HCT116 (cell line): Measurements from ENCODE around the gene KNDC1. TPM values are rescaled to one million over a fixed set of nuclear protein-coding genes. Genes with fewer than 3 reads are reported as not detected.

Source experiments
- ATAC-seq: fragments of 200-7000 bp; cut with Tn5 transposase; 2 replicates; pipeline ENCODE4 v1.9.1; 2020; ENCODE audit warnings: mild to moderate bottlenecking, moderate library complexity
- BruUV-seq: library from RNA; stranded (reverse); fragments of 400-500 nt; replicated peaks from 2 replicates; lab custom pipeline; 2021; lab: Mats Ljungman, UMichigan
- CTCF ChIA-PET: fragments of 300-600 bp; sonication (Branson Sonifier 250); formaldehyde crosslinking; loops from one replicate; lab custom pipeline; 2021; ENCODE audit warnings: antibody characterized with exemption; lab: Charles Lee
- POLR2A ChIA-PET: fragments of 300-600, 350-600 bp; sonication (Branson Sonifier 250); formaldehyde crosslinking; loops from one replicate; lab custom pipeline; 2021; ENCODE audit warnings: antibody characterized with exemption; lab: Charles Lee
- RAD21 ChIA-PET, 2 experiments: fragments of 300-600 bp; sonication (Branson Sonifier 250); formaldehyde crosslinking; loops; one replicate each; lab custom pipeline; 2023; ENCODE audit warnings: low total read pairs in 2 of 2; ENCODE audit not compliant: uncharacterized antibody in 2 of 2, unreplicated experiment in 2 of 2, low non-redundant PET in 1 of 2; lab: Charles Lee
- DNase-seq: peaks from one replicate; pipeline ENCODE4 v3.0.0-alpha.2; 2010; ENCODE audit warnings: low read depth, low spot score
- H2AFZ ChIP-seq: fragments of 200-600 bp; shearing (Covaris generic), sonication (generic); 2 replicates; pipeline ENCODE4 v1.6.1; 2017; ENCODE audit warnings: low read depth, mixed run types, mixed read lengths, antibody characterized with exemption, low read length; ENCODE audit not compliant: poor library complexity, severe bottlenecking
- H3K27ac ChIP-seq: 2 replicates; pipeline ENCODE4 v1.5.1; 2012; ENCODE audit warnings: low read depth, low read length
- H3K27me3 ChIP-seq: fragments of 200-600 bp; sonication (generic); 2 replicates; pipeline ENCODE4 v1.6.1; 2016; ENCODE audit warnings: mixed run types, low read length, mixed read lengths; ENCODE audit not compliant: insufficient read depth
- H3K36me3 ChIP-seq, 2 experiments: fragments of 200-500 bp in 1 of 2; fragments of 200-600 bp in 1 of 2; sonication (Bioruptor generic) in 1 of 2; sonication (generic) in 1 of 2; 2 replicates each; pipeline versions ENCODE4 v1.5.1 to v1.6.1; 2014 to 2016; ENCODE audit warnings: low read length in 2 of 2, inconsistent platforms in 1 of 2, mixed read lengths in 1 of 2, mixed run types in 1 of 2; ENCODE audit not compliant: insufficient read depth in 2 of 2, control insufficient read depth in 1 of 2
- H3K4me1 ChIP-seq, 2 experiments: fragments of 200-600 bp in 1 of 2; sonication (generic) in 1 of 2; 2 replicates each; pipeline versions ENCODE4 v1.5.1 to v1.6.1; 2012 to 2017; ENCODE audit warnings: low read length in 2 of 2, inconsistent platforms in 1 of 2, mild to moderate bottlenecking in 1 of 2, mixed read lengths in 1 of 2, mixed run types in 1 of 2, moderate library complexity in 1 of 2; ENCODE audit not compliant: insufficient read depth in 2 of 2, control insufficient read depth in 1 of 2
- H3K4me2 ChIP-seq: fragments of 200-600 bp; sonication (generic); 2 replicates; pipeline ENCODE4 v1.6.1; 2017; ENCODE audit warnings: mixed run types, low read length, mixed read lengths
- H3K4me3 ChIP-seq, 2 experiments: fragments of 200-600 bp in 1 of 2; sonication (generic) in 1 of 2; replicated peaks in 1 of 2; 2 replicates each; pipeline ENCODE4 v1.5.1; 2011 to 2016; ENCODE audit warnings: low read length in 2 of 2, control low read depth in 1 of 2, low read depth in 1 of 2, mild to moderate bottlenecking in 1 of 2, mixed read lengths in 1 of 2, mixed run types in 1 of 2
- H3K79me2 ChIP-seq: fragments of 200-600 bp; sonication (generic); 2 replicates; pipeline ENCODE4 v1.6.1; 2017; ENCODE audit warnings: mild to moderate bottlenecking, mixed run types, low read length, moderate library complexity, mixed read lengths; ENCODE audit not compliant: insufficient read depth
- H3K9ac ChIP-seq: fragments of 200-600 bp; sonication (generic); 2 replicates; pipeline ENCODE4 v1.6.1; 2016; ENCODE audit warnings: low read length, mixed read lengths
- H3K9me2 ChIP-seq: fragments of 200-600 bp; sonication (generic), shearing (Covaris generic); 2 replicates; pipeline ENCODE4 v1.6.1; 2017; ENCODE audit warnings: mixed run types, mild to moderate bottlenecking, moderate library complexity; ENCODE audit not compliant: insufficient read depth
- H3K9me3 ChIP-seq, 2 experiments: fragments of 200-500 bp in 1 of 2; fragments of 200-600 bp in 1 of 2; sonication (Bioruptor generic) in 1 of 2; sonication (generic) in 1 of 2; 2 replicates each; pipeline ENCODE4 v1.6.1; 2014 to 2017; ENCODE audit warnings: low read length in 2 of 2, mixed read lengths in 2 of 2, inconsistent platforms in 1 of 2, low read depth in 1 of 2, mild to moderate bottlenecking in 1 of 2, mixed run types in 1 of 2, moderate library complexity in 1 of 2; ENCODE audit not compliant: control insufficient read depth in 1 of 2, insufficient read depth in 1 of 2
- H4K20me1 ChIP-seq: fragments of 200-600 bp; sonication (generic), shearing (Covaris generic); 2 replicates; pipeline ENCODE4 v1.6.1; 2017; ENCODE audit warnings: mixed run types, mild to moderate bottlenecking, moderate library complexity; ENCODE audit not compliant: insufficient read depth
- ATF3 ChIP-seq: IDR thresholded peaks from 2 replicates; pipeline ENCODE4 v1.6.1; 2012
- CBX3 ChIP-seq: IDR thresholded peaks from 2 replicates; pipeline ENCODE4 v1.6.1; 2012; ENCODE audit warnings: low read depth
- CEBPB ChIP-seq: IDR thresholded peaks from 2 replicates; pipeline ENCODE4 v1.6.1; 2012; ENCODE audit warnings: low read depth
- ELF1 ChIP-seq: IDR thresholded peaks from 2 replicates; pipeline ENCODE4 v1.6.1; 2012; ENCODE audit warnings: low read depth, borderline replicate concordance
- EZH2 ChIP-seq: fragments of 200-600 bp; sonication (generic); IDR thresholded peaks from 2 replicates; pipeline ENCODE4 v1.6.1; 2017; ENCODE audit warnings: antibody characterized with exemption, mixed run types
- EZH2phosphoT487 ChIP-seq: fragments of 200-600 bp; IDR thresholded peaks from 2 replicates; pipeline ENCODE4 v1.6.1; 2018; ENCODE audit warnings: antibody characterized with exemption, borderline replicate concordance
- FOSL1 ChIP-seq: IDR thresholded peaks from 2 replicates; pipeline ENCODE4 v1.6.1; 2012; ENCODE audit warnings: low read depth
- JUND ChIP-seq: IDR thresholded peaks from 2 replicates; pipeline ENCODE4 v1.6.1; 2012
- MAX ChIP-seq: IDR thresholded peaks from 2 replicates; pipeline ENCODE4 v1.6.1; 2012
- POLR2A ChIP-seq: IDR thresholded peaks from 2 replicates; pipeline ENCODE4 v1.7.0; 2011; ENCODE audit warnings: borderline replicate concordance; ENCODE audit not compliant: insufficient read depth, insufficient read length; ENCODE audit errors: extremely low read depth
- POLR2AphosphoS5 ChIP-seq: IDR thresholded peaks from 2 replicates; pipeline ENCODE4 v1.6.1; 2011; ENCODE audit warnings: mild to moderate bottlenecking, low read depth, low read length, moderate library complexity
- RAD21 ChIP-seq: IDR thresholded peaks from 2 replicates; pipeline ENCODE4 v1.6.1; 2012; ENCODE audit warnings: low read depth, mild to moderate bottlenecking
- SIN3A ChIP-seq: IDR thresholded peaks from 2 replicates; pipeline ENCODE4 v1.6.1; 2012; ENCODE audit warnings: low read depth
- SP1 ChIP-seq: IDR thresholded peaks from 2 replicates; pipeline ENCODE4 v1.6.1; 2012; ENCODE audit warnings: low read depth
- SRF ChIP-seq: IDR thresholded peaks from 2 replicates; pipeline ENCODE4 v1.6.1; 2012; ENCODE audit warnings: low read depth
- TCF7L2 ChIP-seq: IDR thresholded peaks from 2 replicates; pipeline ENCODE4 v1.7.0; 2011; ENCODE audit warnings: borderline replicate concordance, inconsistent platforms; ENCODE audit not compliant: insufficient read depth, insufficient read length; ENCODE audit errors: extremely low read depth
- YY1 ChIP-seq: IDR thresholded peaks from 2 replicates; pipeline ENCODE4 v1.6.1; 2011; ENCODE audit warnings: low read length, low read depth, moderate library complexity, mild to moderate bottlenecking; ENCODE audit not compliant: insufficient replicate concordance; ENCODE audit errors: extremely low read depth
- ZFX ChIP-seq: fragments of 450-650 bp; IDR thresholded peaks from 2 replicates; pipeline ENCODE4 v1.6.1; 2017
- ZNF274 ChIP-seq: fragments of 200-500 bp; sonication (Bioruptor generic); IDR thresholded peaks from 2 replicates; pipeline ENCODE4 v1.6.1; 2014; ENCODE audit warnings: mild to moderate bottlenecking, low read depth, low read length, inconsistent platforms
- intact Hi-C: fragments of 100-400 bp; cut with micrococcal nuclease; formaldehyde crosslinking; loops from 2 replicates; pipeline ENCODE4 v1.10.0; 2022
- total RNA-seq: library from RNA; stranded (reverse); gene quantifications from one replicate; pipeline ENCODE4 v1.2.1, GENCODE V29; 2021; ENCODE audit not compliant: unreplicated experiment
- TF ChIP-seq, protein P1 (sequence below), 3 experiments: fragments of 200-600 bp in 1 of 3; sonication (generic) in 1 of 3; IDR thresholded peaks in 2 of 3; conservative IDR thresholded peaks in 1 of 3; 2 replicates each; pipeline ENCODE4 v1.5.1; 2012 to 2017; ENCODE audit warnings: low read depth in 2 of 3, low read length in 2 of 3, antibody characterized with exemption in 1 of 3, borderline replicate concordance in 1 of 3, control low read depth in 1 of 3, mild to moderate bottlenecking in 1 of 3, mixed read lengths in 1 of 3, mixed run types in 1 of 3, moderate library complexity in 1 of 3; ENCODE audit not compliant: insufficient read depth in 1 of 3

Gene KNDC1
- total RNA-seq, 1 experiment from 2014 or later: 3.6 TPM

GRCh38 chr10:133229265-133230043 is 69.4 kb downstream of the KNDC1 start:
- Histone ChIP-seq H3K27ac (no peak overlapping the region), H4K20me1 (no peaks in the 10 kb centered on the region), H3K79me2 (no peaks in the 10 kb centered on the region), H3K36me3 (no peaks in the 10 kb centered on the region), H2AFZ (no peak overlapping the region), H3K4me2 (no peak overlapping the region), H3K4me3 (no peak overlapping the region), H3K9me2 (no peaks in the 10 kb centered on the region), H3K27me3 (no peaks in the 10 kb centered on the region), H3K9me3 (no peaks in the 10 kb centered on the region), H3K9ac (no peak overlapping the region), H3K4me1 (no peaks in the 10 kb centered on the region)
- no peak for TF ChIP-seq POLR2A
- TF ChIP-seq CEBPB: no peak
- TF ChIP-seq EZH2phosphoT487: no peak
- no peak for TF ChIP-seq ZFX
- TF ChIP-seq JUND: no peak
- TF ChIP-seq MAX: no peak
- no peak for TF ChIP-seq POLR2AphosphoS5
- no peak for TF ChIP-seq SRF
- TF ChIP-seq ATF3: no peak
- no peak for TF ChIP-seq TCF7L2
- intact Hi-C loops: no loop called here
- ATAC-seq (no peak), DNase-seq (no peak)
- RAD21 ChIA-PET: no interaction called here
- CTCF ChIA-PET: no interaction called here
- no TSS peak for BruUV-seq
- POLR2A ChIA-PET: no interaction called here

DNA sequence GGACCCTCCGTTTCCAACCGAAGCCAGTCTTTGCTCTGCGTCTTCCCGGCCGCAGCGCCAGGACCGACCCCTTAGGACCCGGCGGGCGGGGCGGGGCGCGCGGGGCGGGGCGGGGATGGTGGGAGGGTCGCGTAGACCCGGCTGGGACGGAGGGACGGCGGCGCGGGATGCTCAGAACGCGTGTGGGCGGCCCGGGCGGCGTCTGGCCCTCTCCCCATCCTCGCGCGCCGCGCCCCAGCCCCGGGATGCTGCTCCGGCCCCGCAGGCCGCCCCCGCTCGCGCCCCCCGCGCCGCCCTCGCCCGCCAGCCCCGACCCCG is 70.0 kb downstream of the KNDC1 start, which contains the start of gene UTF1:
UTF1 (plus strand) TSS at position 174 of the 318 bp plus-strand sequence; CDS start at position 246, 72 bp downstream.
- no peak within 1 kb of the TSS for H3K9ac ChIP-seq
- no peak within 1 kb of the TSS for H3K4me3 ChIP-seq
- no peaks in the 10 kb centered on the region for H3K36me3 ChIP-seq
- no peak for DNase-seq
- no peaks in the 10 kb centered on the region for H3K9me3 ChIP-seq
- H3K4me2 ChIP-seq: no peak within 1 kb of the TSS
- H3K9me2 ChIP-seq: no peaks in the 10 kb centered on the region
- H3K27me3 ChIP-seq: no peaks in the 10 kb centered on the region
- no peak within 1 kb of the TSS for H3K27ac ChIP-seq
- ATAC-seq: no peak
- H3K79me2 ChIP-seq: no peaks in the 10 kb centered on the region
- no TSS peak for BruUV-seq
- no peaks in the 10 kb centered on the region for H3K4me1 ChIP-seq
- ChIA-PET POLR2A (no interaction called here), CTCF (no interaction called here), RAD21 (no interaction called here)
- no peak within 1 kb of the TSS for H2AFZ ChIP-seq
- no peaks in the 10 kb centered on the region for H4K20me1 ChIP-seq
- intact Hi-C loops: no loop called here
- TF ChIP-seq ELF1 (no peak), EZH2 (no peak), FOSL1 (no peak), YY1 (no peak), JUND (no peak), ZNF274 (no peak), SP1 (no peak), SRF (no peak), CBX3 (no peak), SIN3A (no peak), ZFX (no peak), POLR2AphosphoS5 (no peak), RAD21 (no peak), ATF3 (no peak), POLR2A (no peak)
- TF ChIP-seq, protein P1, sequence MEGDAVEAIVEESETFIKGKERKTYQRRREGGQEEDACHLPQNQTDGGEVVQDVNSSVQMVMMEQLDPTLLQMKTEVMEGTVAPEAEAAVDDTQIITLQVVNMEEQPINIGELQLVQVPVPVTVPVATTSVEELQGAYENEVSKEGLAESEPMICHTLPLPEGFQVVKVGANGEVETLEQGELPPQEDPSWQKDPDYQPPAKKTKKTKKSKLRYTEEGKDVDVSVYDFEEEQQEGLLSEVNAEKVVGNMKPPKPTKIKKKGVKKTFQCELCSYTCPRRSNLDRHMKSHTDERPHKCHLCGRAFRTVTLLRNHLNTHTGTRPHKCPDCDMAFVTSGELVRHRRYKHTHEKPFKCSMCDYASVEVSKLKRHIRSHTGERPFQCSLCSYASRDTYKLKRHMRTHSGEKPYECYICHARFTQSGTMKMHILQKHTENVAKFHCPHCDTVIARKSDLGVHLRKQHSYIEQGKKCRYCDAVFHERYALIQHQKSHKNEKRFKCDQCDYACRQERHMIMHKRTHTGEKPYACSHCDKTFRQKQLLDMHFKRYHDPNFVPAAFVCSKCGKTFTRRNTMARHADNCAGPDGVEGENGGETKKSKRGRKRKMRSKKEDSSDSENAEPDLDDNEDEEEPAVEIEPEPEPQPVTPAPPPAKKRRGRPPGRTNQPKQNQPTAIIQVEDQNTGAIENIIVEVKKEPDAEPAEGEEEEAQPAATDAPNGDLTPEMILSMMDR (IDR thresholded peaks at IDR 0.05 in 2 of 3, conservative IDR thresholded peaks at IDR 0.05 in 1 of 3; ENCODE audit: borderline replicate concordance in 1 of 3, insufficient read depth in 1 of 3, low read depth in 2 of 3, low read length in 2 of 3): no peak
